ENCODE results near the gene HSD17B4. TPM values are rescaled to one million over a fixed set of nuclear protein-coding genes. Genes with fewer than 3 reads are reported as not detected.
"Not testable (repeated sequence)": the region's sequence is repeated elsewhere in the genome, so short reads cannot be mapped to it uniquely, and the experiment has no call there.

The HSD17B4 gene
- total RNA-seq, 1 donor from 2014 or later = 364 TPM

DNA sequence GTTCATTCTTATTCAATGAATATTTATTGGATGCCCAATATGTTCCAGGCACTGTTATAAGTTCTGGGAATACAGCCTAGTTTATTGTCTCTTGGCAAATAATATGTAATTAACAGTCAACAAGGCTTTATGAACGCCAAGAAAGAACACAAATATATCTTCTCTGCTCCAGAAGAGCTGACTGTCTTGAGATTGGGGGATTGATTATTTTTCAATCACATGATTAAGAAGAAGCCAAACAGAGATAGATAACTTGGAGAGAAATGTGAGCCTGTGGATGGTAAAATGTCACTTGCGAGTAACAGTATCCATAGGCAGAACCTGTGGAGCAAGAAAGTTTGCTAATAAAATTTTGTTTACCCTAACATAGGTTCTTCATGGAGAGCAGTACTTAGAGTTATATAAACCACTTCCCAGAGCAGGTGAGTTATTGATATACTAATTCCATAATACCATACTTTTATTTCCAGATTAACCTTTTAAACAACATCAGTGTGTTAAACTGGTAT is 49.4 kb downstream of the HSD17B4 start:
- TF ChIP-seq, protein P1, sequence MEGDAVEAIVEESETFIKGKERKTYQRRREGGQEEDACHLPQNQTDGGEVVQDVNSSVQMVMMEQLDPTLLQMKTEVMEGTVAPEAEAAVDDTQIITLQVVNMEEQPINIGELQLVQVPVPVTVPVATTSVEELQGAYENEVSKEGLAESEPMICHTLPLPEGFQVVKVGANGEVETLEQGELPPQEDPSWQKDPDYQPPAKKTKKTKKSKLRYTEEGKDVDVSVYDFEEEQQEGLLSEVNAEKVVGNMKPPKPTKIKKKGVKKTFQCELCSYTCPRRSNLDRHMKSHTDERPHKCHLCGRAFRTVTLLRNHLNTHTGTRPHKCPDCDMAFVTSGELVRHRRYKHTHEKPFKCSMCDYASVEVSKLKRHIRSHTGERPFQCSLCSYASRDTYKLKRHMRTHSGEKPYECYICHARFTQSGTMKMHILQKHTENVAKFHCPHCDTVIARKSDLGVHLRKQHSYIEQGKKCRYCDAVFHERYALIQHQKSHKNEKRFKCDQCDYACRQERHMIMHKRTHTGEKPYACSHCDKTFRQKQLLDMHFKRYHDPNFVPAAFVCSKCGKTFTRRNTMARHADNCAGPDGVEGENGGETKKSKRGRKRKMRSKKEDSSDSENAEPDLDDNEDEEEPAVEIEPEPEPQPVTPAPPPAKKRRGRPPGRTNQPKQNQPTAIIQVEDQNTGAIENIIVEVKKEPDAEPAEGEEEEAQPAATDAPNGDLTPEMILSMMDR (IDR thresholded peaks at IDR 0.05) = no peak
- no peak for ATAC-seq

DNA sequence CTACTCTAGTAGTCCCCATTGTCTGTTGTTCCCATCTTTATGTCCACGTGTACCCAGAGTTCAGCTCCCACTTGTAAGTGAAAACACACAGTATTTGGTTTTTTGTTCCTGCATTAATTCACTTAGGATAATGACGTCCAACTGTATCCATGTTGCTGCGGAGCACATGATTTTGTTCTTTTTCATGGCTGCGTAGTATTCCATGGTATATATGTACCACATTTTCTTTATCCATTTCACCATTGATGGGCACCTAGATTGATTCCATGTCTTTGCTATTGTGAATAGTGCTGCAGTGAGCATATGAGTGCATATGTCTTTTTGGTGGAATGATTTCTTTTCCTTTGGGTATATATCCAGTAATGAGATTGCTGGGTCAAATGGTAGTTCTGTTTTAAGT is 51.6 kb downstream of the HSD17B4 start:
- DNase-seq; H3K4me1 ChIP-seq; H3K4me3 ChIP-seq; H3K27me3 ChIP-seq (ENCODE audit: low read depth); ATAC-seq; H3K27ac ChIP-seq; intact Hi-C loops (cut with DNase I): not testable (repeated sequence)
- peaks cover 54% of the 10 kb centered on the region for H3K36me3 ChIP-seq
- H3K9me3 ChIP-seq = peaks cover 19% of the 10 kb centered on the region

More for the DNA sequence above, 49.4 kb downstream of the HSD17B4 start:
- Histone ChIP-seq H3K27ac (no peak overlapping the region), H3K9me3 (peaks cover 19% of the 10 kb centered on the region), H3K36me3 (peaks cover 63% of the 10 kb centered on the region), H3K27me3 (ENCODE audit: low read depth) (no peaks in the 10 kb centered on the region), H3K4me3 (no peak overlapping the region), H3K4me1 (no peaks in the 10 kb centered on the region)
- no peak for DNase-seq
- intact Hi-C loops (cut with DNase I) = no loop called here

DNA sequence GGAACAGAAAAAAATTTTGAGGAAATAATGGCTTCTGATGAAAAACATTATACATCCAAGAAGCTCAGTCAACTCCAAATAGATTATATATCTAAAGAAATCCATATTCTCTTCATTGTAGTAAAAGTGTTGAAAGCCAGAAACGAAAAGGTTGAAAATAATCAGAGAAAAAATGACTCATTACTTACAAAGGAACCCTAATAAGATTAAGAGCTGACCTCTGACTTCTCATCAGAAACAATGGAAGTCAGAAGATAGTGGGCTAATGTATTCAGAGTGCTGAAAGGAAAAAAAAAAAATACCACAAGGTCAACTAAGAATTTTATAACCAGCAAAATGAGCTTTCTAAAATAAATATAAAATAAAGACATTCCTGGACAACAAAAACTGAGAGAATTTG is 60.0 kb downstream of the HSD17B4 start:
- Histone ChIP-seq H3K27me3 (ENCODE audit: low read depth) (no peaks in the 10 kb centered on the region), H3K27ac (no peak overlapping the region), H3K4me1 (no peaks in the 10 kb centered on the region), H3K4me3 (no peak overlapping the region), H3K9me3 (no peaks in the 10 kb centered on the region), H3K36me3 (peaks cover 74% of the 10 kb centered on the region)
- ATAC-seq (no peak), DNase-seq (no peak)
- TF ChIP-seq, protein P1 (IDR thresholded peaks at IDR 0.05) = no peak
- intact Hi-C loops (cut with DNase I) = no loop called here

DNA sequence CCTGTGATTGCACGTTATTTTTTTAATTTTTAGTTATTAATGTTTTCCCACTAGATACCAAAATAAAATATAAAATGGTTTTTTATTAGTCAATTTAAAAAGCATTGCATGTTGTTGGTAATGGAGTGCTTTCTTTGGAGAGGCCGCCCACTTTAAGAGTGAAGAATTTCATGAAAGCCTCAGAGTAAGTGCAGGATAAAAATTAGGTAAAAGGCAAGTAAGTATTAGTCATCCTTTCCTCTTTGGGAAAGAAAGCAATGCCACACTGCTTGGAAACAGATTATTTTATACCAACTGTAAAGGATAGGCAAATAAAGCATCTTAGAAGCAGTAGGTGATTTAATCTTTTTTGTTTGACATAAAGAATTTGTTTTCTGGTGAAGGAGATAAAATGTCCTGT is 62.9 kb downstream of the HSD17B4 start:
- peaks cover 82% of the 10 kb centered on the region for H3K36me3 ChIP-seq
- intact Hi-C loops (cut with DNase I) = no loop called here
- TF ChIP-seq, protein P1 (IDR thresholded peaks at IDR 0.05) = no peak

DNA sequence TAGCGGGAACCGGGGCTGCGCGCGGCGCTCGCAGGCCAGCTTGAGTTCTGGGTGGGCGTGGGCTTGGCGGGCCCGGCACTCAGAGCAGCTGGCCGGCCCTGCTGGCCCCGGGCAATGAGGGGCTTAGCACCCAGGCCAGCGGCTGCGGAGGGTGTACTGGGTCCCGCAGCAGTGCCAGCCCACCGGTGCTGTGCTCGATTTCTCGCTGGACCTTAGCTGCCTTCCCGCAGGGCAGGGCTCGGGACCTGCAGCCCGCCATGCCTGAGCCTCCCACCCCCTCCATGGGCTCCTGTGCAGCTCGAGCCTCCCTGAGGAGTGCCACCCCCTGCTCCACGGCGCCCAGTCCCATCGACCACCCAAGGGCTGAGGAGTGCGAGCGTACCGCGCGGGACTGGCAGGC is 64.8 kb downstream of the HSD17B4 start:
- H3K4me3 ChIP-seq; H3K9me3 ChIP-seq; H3K27me3 ChIP-seq (ENCODE audit: low read depth); DNase-seq; ATAC-seq; intact Hi-C loops (cut with DNase I); H3K27ac ChIP-seq; H3K4me1 ChIP-seq: not testable (repeated sequence)
- H3K36me3 ChIP-seq = peaks cover 73% of the 10 kb centered on the region

More for the DNA sequence above, 62.9 kb downstream of the HSD17B4 start:
- H3K27ac ChIP-seq = no peak overlapping the region
- ATAC-seq (no peak), DNase-seq (no peak)
- no peak overlapping the region for H3K4me3 ChIP-seq
- H3K9me3 ChIP-seq = no peaks in the 10 kb centered on the region
- no peaks in the 10 kb centered on the region for H3K4me1 ChIP-seq
- H3K27me3 ChIP-seq (ENCODE audit: low read depth) = no peaks in the 10 kb centered on the region

DNA sequence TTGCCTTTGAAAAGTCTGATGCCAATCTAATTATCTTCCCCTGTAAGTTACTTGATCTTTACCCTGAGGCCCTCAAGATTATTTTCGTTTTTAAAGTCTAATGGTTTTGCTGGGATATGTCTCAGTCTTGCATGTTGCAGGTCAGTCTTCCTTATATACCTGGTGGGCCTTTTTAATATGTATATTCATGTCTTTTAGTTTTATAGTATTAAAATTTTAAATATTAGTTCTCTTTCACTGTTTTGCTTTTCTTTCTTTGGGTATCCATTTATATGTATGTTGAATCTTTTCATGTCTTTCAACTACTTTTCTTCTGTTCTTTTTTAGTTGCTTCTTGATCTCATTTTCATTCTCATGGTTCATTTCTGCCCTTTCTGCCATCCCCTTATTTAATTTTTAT is 68.9 kb downstream of the HSD17B4 start:
- no peaks in the 10 kb centered on the region for H3K9me3 ChIP-seq
- intact Hi-C loops (cut with DNase I) = no loop called here
- TF ChIP-seq, protein P1 (IDR thresholded peaks at IDR 0.05) = no peak
- ATAC-seq = no peak
- H3K27ac ChIP-seq = no peak overlapping the region
- no peak for DNase-seq
- H3K36me3 ChIP-seq = peaks cover 62% of the 10 kb centered on the region
- H3K4me3 ChIP-seq = no peak overlapping the region
- no peaks in the 10 kb centered on the region for H3K27me3 ChIP-seq (ENCODE audit: low read depth)
- H3K4me1 ChIP-seq = no peaks in the 10 kb centered on the region

DNA sequence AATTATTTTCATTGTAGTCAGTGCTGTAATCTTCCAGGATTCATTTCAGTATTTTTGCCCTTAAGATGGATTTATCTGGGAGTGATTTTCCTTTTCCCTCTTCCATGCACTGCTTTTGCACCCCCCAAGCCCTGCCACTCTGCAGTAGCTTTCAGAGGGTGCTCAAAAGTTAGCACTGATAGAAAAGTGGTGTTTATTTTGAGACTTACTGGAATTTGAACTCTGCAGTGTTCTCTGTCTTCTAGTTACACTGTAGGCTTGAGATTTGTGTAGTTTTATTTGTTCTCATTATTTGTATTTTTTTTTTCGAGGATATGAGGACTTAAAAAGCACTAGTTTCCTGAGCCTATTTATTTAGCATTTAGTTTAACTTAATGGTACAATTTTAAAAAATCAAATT is 70.5 kb downstream of the HSD17B4 start:
- DNase-seq (no peak), ATAC-seq (no peak)
- Histone ChIP-seq H3K4me3 (no peak overlapping the region), H3K27me3 (ENCODE audit: low read depth) (no peaks in the 10 kb centered on the region), H3K36me3 (peaks cover 63% of the 10 kb centered on the region), H3K9me3 (no peaks in the 10 kb centered on the region), H3K27ac (no peak overlapping the region), H3K4me1 (no peaks in the 10 kb centered on the region)
- TF ChIP-seq, protein P1 (IDR thresholded peaks at IDR 0.05) = no peak
- intact Hi-C loops (cut with DNase I) = no loop called here
